ENCODE results near the gene MYNN.
"Not testable (repeated sequence)": the region's sequence is repeated elsewhere in the genome, so short reads cannot be mapped to it uniquely, and the experiment has no call there.

Gene MYNN

DNA sequence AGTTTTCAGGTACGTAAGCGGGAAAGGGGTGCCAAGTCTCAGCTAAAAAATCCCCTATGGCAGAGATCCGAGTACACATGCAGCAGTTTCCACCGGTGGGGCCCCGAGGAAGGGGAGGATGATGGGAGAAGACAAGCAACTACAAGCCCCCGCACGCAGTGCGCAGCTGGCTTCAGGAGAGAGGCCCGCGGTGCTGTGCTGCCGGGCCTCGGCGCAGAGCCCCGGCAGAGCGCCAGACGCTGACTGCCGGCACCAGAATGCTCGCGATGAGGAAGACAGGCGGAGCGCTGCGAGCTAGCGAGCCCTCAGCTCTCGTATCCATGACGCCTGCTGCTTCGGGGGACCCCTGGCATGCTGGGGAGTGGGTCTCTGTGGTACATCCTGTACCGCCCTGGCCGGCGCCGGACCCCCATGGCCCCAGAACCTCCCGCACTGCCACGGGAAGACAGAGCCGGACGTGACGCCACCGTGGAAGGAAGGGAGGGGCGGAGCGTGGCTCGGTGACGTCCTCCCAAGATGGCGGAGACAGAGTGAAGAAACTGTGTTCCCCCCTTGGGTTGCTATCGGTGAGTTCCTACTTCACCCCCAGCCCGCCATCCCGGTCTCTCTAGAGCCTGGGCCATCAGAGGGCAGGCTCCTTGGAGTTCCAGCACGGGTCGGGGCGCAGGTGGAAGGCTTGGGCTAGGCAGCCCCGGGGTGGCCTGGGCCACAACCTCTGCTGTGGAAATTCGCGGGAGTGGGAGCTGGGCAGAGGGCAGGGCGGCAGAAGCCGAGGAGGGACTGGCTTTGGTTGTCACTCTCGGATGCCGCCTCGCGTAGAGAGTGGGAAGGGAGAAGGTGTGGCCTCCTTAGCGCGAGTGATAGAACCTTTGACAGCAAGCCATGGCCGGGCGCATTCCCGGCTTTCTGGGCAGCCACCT lies at the start of gene MYNN:
Gene MYNN, plus strand, starts transcription at position 500 of the 920 bp plus-strand sequence. CDS start 900 bp downstream, outside the sequence.
- peak; percentile 87 for DNase-seq

DNA sequence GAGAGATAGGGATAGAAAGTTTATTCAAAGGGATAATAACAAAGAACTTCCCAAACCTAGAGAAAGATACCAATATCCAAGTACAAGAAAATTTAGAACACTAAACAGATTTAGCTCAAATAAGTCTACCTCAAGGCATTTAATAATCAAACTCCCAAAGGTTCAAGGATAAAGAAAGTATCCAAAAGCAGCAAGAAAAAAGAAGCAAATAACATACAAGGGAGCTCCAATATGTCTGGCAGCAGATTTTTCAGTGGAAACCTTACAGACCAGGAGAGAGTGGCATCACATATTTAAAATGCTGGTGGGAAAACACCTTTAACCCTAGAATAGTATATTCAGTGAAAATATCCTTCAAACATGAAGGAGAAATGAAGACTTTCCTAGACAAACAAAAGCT lies 41.3 kb upstream of the MYNN start:
- DNase-seq = not testable (repeated sequence)

DNA sequence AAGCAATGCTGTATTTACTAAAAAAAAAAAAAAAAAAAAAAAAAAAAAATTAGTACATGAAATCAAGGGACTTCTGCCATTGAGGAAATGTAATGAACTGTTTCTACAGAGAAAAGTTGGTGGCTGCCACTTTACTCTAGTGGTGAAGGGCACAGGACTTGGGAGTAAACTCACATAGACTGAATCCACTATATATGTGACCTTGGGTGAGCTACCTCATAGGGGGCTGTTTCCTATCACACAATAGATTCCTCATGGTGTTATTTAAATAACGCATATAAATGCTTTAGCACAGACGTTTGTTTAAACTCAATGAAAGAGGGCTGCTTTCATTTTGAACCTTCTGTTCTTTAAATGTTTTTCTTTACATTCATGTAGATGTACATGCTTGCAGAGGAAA lies 34.1 kb upstream of the MYNN start:
- DNase-seq = no peak

DNA sequence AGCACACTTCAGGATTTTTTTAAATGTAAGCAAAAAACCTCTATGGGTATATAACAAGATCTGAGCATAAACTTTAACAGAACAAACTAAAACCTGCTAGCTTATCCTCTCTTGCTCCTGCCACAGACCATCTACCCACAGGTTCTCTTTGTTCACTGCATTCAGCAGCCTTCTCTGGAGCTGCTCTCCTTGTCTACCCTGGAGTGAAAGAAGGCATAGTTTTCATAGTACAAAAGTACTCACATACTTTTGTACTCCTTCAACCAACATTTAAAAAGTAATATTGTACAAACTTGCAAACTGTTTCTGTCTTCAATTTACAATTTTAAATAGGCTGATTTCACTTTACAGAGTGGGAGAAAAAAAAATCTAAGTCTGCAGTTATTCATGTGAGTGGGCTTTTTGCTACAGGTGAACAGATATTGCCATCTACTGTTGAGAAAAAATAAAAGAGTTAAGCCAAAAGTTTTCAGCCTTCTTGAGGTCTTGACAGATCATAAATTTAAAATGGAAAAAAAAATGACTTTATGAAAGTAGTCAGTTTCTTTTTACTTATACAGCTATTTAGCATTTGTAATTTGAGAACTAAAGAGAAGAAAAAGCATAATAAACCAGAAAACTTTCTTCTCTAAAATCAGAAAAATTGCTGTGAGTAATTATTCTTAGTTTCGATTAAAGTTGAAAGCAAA lies 28.7 kb upstream of the MYNN start:
- DNase-seq = no peak

DNA sequence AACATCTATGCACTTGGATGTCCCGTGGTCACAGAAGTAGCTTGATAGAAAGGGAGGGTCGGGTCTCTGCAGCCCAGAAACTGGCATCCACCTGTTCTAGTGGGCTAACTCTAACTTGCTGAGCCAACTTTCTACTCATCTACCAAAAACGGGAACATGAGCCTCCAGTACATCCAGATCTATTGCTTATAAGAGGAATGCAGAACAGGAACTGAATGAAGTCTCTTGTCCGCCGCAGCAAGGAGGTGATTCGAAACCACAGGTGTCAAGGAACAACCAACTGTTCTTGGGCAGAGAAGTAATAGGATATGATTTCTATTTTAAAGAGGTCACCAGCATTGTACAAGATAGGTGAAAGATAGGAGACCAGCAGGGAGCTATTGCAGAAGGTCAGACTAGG lies 26.3 kb upstream of the MYNN start:
- no peak for DNase-seq

DNA sequence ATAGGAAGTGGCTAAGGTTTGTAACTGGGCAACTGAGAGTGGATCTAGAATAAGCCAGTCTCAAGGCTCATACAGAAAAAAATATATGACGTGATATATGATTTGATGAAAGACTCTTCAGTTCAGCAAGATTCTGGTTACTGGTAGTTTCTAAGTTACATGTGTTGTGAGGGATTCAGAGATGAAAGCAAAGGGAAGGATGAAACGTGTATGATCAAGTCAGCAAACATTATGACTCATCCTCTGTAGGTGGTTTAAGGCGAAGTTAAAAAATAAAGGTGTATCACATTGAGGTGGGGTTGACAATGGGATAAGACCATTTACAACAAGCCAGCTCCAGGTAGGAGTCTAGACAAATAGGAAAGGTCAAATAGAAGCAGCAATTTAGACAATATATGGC lies 24.5 kb upstream of the MYNN start:
- DNase-seq = no peak

DNA sequence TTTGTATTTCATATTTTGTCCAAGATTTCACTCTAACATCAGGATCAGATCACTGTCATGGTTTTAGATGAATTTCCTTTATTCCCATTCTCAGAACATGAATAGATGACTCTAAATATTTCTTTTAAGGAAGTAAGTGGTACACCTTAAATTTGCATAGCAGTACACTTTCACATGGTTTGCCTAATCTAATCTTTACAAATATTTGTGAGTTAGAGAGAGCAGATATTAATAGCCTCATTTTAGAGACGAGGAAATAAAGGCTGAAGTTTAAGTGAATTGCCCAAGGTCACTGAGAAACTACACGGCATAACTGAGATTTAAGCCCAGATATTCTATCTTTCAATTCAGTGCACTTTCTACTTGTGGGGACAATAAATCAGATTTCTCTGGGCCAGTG lies 22.5 kb upstream of the MYNN start:
- DNase-seq = no peak

DNA sequence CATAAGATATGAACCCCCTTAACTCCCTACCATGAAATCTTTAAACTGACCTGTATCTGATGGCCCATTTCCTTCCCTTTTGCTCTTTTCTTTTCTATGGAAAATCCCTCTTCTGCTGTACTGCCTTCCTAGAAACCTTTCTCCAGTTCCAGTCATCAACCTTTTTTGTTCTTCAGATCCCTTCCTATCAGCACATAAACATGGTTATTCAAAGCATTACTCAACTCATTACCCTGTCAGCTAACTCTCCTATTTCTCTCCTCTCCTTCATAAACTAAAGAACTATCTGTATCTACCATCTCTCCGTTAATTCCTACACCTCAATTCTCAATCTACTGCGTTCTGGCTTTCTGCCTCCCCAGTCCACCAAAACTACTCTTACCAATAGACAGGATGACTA lies 21.3 kb upstream of the MYNN start:
- no peak for DNase-seq

DNA sequence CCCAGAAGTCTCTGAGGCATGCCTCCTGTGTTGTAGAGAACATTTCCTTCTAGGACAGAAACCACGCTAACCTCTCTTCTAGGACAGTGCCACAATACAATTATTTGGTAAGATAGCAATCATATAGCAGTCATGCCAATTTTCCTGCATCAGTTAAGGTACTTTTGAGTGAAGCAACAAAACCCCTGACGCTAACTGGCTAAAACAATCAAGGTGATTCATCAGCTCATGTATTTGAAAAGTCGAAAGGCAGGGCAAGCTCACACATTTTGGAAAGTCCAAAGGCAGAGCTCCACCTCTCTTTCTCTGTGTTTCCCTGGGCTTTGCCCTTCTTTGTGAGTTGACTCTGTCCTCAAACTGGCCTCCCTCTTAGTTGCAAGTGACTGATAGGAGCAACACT lies 18.5 kb upstream of the MYNN start:
- DNase-seq = no peak

DNA sequence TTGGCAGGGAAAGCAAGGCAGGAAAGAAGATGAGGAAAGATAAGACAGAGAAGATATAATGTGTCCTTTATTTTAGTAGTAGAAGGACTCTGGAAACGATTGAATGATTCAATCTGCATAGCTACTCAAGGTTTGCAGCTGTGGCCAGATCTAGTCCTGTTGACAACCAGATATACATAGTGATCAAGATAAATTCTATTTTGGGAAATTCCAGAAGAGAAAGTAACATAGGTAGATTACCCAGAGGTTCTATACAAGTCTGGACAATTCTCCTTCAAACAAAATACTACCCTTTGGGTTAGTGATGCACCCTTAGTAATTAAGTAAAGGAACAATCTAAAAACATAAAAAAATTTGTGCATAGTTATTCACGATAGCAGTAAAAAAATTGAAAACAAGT lies 17.7 kb upstream of the MYNN start:
- DNase-seq = no peak

DNA sequence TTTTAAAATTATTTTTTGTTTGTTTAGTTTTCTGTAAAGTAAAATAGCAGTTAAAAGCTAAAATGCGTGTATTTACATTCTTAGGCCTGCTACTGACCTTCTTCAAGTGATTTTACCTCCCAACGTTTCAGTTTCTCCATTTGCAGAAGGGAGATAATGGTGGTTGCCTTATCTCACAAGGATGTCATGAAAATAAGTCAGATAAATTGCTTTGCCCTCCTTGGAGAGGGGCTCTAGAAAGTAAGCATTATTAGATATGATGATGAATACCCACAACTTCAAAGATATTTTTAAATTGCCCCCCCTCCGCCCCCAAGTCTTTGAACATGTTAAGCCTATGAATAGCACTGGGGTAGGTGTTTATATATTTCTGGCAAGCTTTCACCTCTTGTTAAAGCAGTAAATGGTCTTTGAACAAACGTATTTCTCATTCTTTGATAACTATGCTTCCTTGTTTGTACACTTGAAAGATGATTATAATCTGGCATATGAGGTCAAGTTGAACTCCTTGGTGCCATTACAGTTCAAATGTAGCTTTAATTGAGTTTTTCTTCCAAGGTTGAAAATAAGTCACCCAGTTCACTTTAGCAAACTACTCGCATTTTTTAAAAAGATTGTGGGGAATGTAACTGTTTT lies 14.7 kb upstream of the MYNN start:
- DNase-seq = no peak

DNA sequence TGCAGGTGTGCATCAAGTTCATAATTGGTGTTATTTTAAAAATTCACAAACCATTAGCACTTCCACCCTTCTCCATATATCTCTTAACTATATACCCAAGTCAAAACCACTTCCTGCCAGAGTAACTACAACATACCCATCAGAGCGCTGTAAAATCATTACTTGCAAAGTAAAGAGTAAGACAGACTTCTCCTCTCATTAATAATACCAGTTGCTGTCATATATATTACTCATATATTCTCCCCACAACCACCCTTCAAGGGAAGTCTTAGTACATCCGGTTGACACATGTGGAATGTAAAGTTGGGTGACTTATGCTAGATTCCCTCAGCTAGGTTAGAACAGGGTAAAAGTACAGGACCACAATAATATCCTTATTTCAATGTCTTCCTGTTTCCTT lies 13.9 kb upstream of the MYNN start:
- peak; percentile 70 for DNase-seq

DNA sequence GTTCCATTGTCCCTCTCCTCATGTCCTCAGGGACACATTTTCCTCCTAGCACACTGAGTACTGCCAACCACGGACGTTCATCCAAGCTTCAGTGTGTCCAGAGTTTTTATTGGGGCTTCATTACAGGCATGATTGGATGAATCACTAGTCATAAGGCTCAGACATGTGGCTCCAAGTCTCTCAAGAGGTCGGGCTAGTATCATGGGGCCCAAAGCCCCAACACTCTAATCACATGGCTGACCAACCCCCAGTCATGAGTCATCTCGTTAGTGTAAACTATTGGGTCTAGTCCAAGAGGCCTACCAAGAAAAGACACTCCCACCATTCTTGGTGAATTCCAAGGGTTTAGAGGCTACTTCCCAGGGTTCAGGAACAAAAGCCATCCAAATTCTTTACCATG lies 12.7 kb upstream of the MYNN start:
- peak; percentile 54 for DNase-seq

DNA sequence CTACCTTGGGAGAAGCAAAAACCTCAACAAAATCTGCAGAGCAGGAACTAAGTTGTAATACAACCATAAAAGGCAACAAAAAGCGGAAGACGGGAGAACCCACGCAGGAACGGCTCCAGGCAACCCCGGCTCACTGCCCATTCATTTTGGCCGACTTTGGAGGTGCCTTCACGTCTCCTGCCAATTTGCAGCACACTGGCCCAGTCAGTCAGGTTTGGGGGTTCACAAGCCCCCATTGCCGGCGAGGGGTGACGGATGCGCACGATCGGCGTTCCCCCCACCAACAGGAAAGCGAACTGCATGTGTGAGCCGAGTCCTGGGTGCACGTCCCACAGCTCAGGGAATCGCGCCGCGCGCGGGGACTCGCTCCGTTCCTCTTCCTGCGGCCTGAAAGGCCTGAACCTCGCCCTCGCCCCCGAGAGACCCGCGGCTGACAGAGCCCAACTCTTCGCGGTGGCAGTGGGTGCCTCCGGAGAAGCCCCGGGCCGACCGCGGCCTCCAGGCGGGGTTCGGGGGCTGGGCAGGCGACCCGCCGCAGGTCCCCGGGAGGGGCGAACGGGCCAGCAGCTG lies 8.8 kb upstream of the MYNN start:
- peak; percentile 37 for DNase-seq

DNA sequence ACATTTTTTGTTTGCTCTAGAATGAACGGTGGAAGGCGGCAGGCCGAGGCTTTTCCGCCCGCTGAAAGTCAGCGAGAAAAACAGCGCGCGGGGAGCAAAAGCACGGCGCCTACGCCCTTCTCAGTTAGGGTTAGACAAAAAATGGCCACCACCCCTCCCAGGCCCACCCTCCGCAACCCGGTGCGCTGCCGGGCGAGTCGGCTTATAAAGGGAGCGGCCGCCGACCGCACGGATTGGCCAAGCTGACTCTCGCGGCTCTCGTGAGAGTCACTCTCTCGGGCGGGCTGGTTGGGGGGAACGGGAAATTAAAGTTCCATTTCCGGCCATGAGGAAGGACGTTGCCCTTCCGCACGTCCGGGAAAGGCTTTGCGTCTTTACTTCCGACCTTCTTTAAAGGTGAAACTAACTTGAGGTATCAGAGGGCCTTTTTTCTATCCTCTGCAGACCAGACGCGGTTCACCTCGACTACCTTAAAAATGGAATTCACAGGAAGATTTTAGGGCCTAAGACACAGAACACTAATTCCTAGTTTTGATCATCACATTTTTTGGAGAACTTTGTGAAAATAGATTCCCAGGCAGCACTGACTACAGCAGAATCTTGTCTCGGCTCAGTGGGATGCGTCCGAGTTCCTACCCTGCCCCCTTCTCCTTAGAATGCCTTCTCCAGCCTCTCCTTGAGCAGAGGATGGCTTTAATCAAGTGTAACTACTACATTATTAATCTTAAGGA lies 8.1 kb upstream of the MYNN start, which contains the start of gene TERC:
Gene TERC, minus strand, starts transcription at position 179 of the 731 bp plus-strand sequence.
- DNase-seq = peak; percentile 92

DNA sequence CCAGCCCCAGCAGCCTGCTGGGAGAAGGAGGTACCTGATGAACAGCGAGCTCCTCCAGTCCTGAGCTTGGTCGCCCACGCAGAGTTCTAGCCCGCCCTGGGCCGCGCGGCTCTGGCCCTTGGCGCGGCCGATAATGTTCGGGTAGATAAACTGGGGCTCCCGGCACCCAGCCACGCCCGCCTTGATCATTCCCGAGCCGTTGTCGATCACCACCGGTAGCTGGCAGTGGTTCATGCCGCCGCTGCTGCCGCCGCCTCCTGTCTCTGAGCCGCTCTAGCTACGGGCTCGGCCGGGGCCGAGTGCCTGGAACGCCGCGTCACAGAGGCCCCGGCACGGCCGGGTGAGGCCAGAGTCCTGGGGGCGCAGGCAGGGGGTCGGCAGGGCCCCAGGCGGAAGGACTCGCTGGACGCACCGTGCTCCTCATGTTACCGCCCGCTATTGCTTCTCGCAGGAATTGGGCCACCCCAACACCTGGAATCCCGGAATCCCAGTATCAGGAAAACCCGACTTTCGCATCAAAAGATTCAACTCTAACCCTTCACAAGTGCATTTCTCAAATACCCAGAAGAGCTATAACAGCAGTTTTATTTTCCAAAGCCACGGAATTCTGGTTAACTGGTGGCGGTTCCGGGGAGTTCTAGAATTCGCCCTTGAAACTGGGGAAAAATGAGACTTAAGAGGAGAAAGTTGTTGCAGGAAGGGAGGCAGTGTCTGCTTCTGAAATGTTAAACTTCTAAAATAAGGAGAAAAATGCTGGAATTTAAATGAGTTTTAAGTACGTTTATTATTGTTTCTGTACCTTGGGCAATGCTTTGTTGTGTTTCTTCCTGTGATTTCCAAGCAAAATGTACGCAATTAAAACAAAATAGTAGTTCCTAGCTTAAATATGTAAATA lies 3.7 kb upstream of the MYNN start, which contains the start of gene ACTRT3:
Gene ACTRT3, minus strand, starts transcription at position 275 of the 895 bp plus-strand sequence. Its CDS starts 41 bp downstream, at position 234.
- peak; percentile 59 for DNase-seq

DNA sequence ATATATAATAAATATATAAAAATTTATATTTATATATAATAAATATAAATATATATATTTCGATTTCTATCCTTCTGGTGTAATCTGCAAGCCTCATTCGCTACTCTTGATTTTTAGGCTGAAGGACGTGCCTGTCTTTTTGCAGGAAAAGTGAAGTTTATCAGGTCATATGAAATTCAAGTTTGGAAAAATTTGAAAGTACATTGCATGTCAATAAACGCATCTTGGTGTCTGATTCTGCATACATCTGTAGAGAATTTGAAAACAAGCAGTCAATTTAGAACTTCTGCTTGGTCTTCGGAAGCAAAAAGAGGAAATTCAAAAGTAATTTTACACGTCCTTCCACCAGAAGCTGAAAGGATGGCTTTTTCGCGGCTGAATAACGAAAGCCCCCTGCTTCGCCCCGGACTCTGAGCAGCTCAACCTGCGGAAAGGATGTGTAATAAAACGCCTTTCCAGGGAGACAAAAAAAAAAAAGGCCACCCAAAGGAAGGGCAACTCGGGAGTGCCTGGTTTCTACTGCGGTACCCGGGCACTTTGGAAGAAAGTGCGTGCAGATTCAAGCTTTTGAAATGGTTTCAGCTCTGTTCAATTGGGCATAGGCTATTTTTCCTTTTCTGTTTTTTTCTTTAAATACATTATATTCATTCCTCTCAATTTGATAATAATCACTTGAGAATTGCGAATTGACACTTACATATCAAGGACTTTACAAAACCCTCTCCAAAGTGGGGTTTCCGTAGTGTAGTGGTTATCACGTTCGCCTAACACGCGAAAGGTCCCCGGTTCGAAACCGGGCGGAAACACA lies 1.5 kb upstream of the MYNN start:
- DNase-seq = peak; percentile 82

DNA sequence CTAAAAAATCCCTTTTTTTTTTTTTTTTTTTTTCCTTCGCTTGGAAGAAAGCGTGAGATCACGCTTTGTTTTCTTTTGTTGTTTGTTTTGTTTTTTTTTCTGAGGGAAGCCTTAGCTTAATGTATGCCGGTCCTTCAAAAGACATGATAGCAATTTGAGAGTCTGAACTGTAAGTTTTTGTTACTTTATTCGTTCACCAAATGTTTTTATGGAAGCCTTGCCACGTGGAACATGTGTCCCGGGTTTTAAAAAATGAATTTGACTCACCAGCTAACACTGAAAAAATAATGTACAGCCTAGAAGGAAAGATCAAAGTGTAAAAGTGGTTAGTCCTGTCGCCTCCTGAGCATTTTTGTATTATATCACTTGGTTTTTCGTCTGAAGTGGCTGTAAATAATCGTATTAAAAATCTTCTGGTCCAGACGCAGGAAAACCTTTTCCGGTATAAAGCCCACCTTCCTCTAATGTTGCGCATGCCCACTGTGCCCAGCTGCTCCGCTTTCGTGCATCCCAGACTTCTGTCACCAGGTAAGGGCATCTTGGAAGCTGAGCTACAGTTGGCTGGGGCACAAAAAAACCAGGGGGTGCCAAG lies 795 bp upstream of the MYNN start:
- DNase-seq = peak; percentile 81

DNA sequence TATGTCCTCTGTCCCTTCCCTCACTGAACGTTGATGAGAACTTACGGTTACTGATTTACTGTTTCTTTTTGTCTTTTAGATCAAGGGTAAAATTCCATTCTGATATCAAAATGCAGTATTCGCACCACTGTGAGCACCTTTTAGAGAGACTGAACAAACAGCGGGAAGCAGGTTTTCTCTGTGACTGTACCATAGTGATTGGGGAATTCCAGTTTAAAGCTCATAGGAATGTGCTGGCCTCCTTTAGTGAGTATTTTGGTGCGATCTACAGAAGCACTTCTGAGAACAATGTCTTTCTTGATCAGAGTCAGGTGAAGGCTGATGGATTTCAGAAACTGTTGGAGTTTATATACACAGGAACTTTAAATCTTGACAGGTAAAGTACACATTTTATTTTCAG lies 990 bp downstream of the MYNN start:
- no peak for DNase-seq

DNA sequence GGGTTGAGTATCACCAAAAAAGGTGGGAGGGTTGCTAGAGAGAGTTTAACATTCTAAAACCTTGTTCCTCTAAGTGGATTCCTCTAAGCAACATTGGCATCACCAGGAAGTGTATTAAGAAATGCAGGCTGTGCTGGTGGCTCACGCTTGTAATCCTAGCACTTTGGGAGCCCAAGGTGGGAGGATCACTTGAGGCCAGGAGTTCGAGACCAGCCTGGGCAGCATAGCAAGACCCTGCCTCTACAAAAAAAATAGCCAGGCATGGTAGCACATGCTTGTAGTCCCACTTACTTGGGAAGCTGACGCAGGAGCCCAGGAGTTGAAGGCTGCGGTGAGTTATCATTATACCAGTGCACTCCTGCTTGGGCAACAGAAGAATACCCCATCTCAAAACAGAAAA lies 4.6 kb downstream of the MYNN start:
- DNase-seq = no peak

Data from fibroblast of skin of right quadriceps (primary cell).